Stimulated activated CD4-positive, alpha-beta T cell treated with anti-CD3 and anti-CD28 coated beads, Interleukin-12 subunit alpha, Interleukin-12 subunit beta, amount 100 ng/mL, for 48 hours (primary cell): ENCODE measurements around the gene MCOLN1.
"Not testable (repeated sequence)": the region's sequence is repeated elsewhere in the genome, so short reads cannot be mapped to it uniquely, and the experiment has no call there.

Source experiments
- DNase-seq, 3 donors: peaks; one replicate each; pipeline ENCODE4 v3.0.0-alpha.2; 2020; ENCODE audit warnings: low read depth in 2 of 3, low spot score in 1 of 3

Gene MCOLN1

DNA sequence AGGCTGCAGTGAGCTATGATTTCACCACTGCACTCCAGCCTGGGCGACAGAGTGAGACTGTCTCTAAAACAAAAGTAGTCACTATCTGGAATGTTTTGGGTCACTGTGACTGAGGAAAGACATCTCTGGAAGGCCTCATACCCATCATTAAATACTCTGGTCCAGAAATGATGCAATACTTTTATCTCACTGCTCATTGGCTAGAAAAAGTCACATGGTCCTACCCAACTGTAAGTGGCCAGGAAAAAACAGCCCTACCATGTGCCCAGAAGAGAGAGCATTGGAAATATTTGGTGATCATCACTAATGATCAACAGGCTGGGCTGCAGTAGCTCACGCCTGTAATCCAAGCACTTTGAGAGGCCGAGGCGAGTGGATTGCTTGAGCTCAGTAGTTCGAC, 42.9 kb downstream of the MCOLN1 start:
- no peak for DNase-seq

- DNase-seq: no peak
These were observed 48.3 kb downstream of the MCOLN1 start for GRCh38 chr19:7570761-7571160.

- DNase-seq: no peak
These were observed 53.1 kb downstream of the MCOLN1 start for GRCh38 chr19:7575434-7576040.

GRCh38 chr19:7577422-7577821, 55.0 kb downstream of the MCOLN1 start:
- not testable (repeated sequence) for DNase-seq

GRCh38 chr19:7578127-7578526, 55.7 kb downstream of the MCOLN1 start:
- no peak for DNase-seq

DNA sequence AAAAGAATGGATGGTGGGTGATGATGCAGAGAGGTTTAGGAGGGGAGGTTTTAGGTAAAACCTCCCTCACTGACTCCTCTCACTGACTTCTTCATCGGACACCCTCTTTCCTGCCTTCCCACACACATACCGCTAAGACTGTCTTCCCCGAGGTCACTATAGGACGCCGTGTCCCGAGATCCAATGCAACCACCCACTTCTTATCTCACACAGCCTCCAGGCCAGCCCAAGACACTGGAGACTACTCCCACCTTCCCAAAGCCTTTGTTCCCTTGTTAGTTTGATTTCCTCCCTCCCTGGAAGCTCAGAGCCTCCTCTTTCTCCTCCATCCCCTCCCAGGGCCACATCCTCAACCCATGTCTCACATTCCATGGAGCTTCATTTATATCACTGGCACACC, 56.8 kb downstream of the MCOLN1 start:
- DNase-seq: no peak

GRCh38 chr19:7582446-7582845, 60.0 kb downstream of the MCOLN1 start:
- no peak for DNase-seq
